Muscle layer of colon (tissue), 2 donors: Measurements from ENCODE around the gene ADGRD1.
"Not testable (repeated sequence)": the region's sequence is repeated elsewhere in the genome, so short reads cannot be mapped to it uniquely, and the experiment has no call there.

Source experiments
- H3K27ac ChIP-seq: one replicate; pipeline ENCODE4 v1.7.0; 2013; ENCODE audit warnings: low read depth, mild to moderate bottlenecking, low read length, moderate library complexity
- H3K27me3 ChIP-seq, 2 donors: one replicate each; pipeline ENCODE4 v1.7.0; 2013; ENCODE audit warnings: low read length in 2 of 2, mild to moderate bottlenecking in 2 of 2; ENCODE audit not compliant: insufficient read depth in 2 of 2, control insufficient read depth in 1 of 2
- H3K36me3 ChIP-seq: one replicate; pipeline ENCODE4 v1.7.0; 2013; ENCODE audit warnings: mild to moderate bottlenecking, low read length; ENCODE audit not compliant: insufficient read depth
- H3K4me1 ChIP-seq: one replicate; pipeline ENCODE4 v1.7.0; 2013; ENCODE audit warnings: mild to moderate bottlenecking, low read length; ENCODE audit not compliant: insufficient read depth
- H3K4me3 ChIP-seq, 2 donors: one replicate each; pipeline ENCODE4 v1.7.0; 2013; ENCODE audit warnings: low read length in 2 of 2, low read depth in 1 of 2, mild to moderate bottlenecking in 1 of 2, moderate library complexity in 1 of 2
- H3K9ac ChIP-seq: one replicate; pipeline ENCODE4 v1.7.0; 2013; ENCODE audit warnings: low read length
- H3K9me3 ChIP-seq: one replicate; pipeline ENCODE4 v1.7.0; 2013; ENCODE audit warnings: mild to moderate bottlenecking, low read length
- donor health status: abdominal sarcoma.
- donor health status: Adenocarcinoma of cecum.

ADGRD1 gene

DNA sequence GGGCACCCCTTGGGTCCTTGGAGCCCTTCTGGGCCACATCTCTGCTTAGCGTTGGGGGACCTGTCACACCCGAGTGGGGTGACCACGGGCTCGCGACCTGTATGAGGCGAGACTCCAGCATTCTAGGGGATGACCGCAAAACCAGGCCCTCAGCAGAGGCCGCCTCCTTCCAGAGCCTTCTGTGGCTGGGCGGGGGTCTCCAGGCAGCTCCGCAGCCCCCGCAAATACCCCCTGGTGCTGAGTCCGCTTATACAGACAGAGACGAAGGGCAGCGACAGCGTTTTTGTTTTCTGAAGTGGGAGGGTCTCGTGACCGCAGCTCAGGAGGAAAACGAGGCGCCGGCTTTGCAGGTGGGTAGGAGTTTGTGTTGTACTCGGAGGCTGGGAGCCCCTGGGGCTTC, 116.4 kb downstream of the ADGRD1 start:
- H3K9ac ChIP-seq = not testable (repeated sequence)

DNA sequence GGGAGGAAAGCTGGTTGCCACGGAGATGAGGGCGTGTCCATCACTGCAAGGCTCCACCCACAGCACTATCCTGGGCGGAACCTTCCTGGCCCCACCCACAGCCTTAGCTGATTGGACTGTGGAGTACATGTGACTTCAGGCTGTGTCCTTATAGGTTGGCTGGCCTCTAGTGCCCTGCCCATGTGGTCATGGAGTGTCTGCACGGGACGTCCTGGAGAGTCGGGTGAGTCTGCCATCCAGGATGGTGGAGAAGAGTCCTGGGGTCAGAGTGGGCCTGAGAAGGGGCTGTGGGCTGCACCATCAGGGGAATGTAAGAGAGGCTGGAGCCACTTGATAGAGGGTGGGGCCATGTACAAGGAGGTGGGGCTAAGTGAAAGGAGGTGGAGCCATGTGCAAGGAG, 117.0 kb downstream of the ADGRD1 start:
- not testable (repeated sequence) for H3K9ac ChIP-seq, H3K9me3 ChIP-seq, H3K4me3 ChIP-seq, H3K27ac ChIP-seq, H3K27me3 ChIP-seq, H3K36me3 ChIP-seq
- peaks cover 14% of the 10 kb centered on the region for H3K4me1 ChIP-seq

More for the DNA sequence above, 116.4 kb downstream of the ADGRD1 start:
- not testable (repeated sequence) for H3K27me3 ChIP-seq, H3K27ac ChIP-seq, H3K36me3 ChIP-seq, H3K4me3 ChIP-seq, H3K9me3 ChIP-seq
- H3K4me1 ChIP-seq = peaks cover 14% of the 10 kb centered on the region

- H3K9ac ChIP-seq, H3K4me3 ChIP-seq, H3K36me3 ChIP-seq, H3K27me3 ChIP-seq, H3K9me3 ChIP-seq, H3K27ac ChIP-seq: not testable (repeated sequence)
- peaks cover 14% of the 10 kb centered on the region for H3K4me1 ChIP-seq
Observed at GRCh38 chr12:131071234-131071820, 117.6 kb downstream of the ADGRD1 start.

GRCh38 chr12:131071950-131072349, 118.2 kb downstream of the ADGRD1 start:
- H3K9me3 ChIP-seq = not testable (repeated sequence)

DNA sequence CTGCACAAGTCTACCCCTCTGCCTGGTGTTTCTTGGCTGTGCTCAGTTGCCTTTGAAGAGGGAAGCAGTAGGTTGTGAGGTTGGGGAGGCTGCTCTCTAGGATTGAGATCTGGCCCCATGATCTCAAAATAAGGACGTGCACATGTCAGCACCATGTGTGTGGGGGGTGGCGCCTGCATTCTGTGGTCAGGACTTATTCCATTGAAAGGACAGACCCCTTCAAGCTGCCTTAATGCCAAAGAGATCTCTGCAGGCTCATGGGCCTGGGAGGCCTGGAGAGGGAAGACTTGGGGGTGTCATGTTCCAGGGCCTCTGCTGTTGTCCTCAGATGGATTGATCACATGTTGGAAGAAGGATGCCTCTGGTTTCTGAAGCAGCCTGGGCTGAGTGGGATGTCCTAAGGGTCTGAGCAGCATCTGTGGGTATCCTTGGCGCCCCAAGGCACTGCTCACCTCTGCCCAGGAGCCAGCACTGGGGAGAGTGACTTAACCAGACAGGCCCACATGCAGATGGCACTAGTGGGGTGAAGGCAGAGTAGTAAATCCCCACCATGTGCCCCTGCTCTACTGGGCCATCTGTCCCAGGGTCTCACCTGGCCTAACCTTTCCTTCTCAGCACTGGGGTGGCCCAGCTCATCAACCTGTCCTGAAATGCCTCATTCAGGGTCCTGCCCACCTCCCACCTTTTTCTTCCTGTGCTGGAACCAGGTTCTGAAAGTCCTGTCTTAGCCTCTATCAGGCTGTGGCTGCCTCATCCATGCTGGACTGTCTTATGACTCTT, 118.9 kb downstream of the ADGRD1 start:
- H3K27ac ChIP-seq = no peak overlapping the region
- H3K9ac ChIP-seq = no peak overlapping the region
- H3K9me3 ChIP-seq = no peaks in the 10 kb centered on the region
- no peak overlapping the region for H3K4me3 ChIP-seq
- H3K36me3 ChIP-seq = no peaks in the 10 kb centered on the region
- H3K27me3 ChIP-seq = no peaks in the 10 kb centered on the region
- peaks cover 14% of the 10 kb centered on the region for H3K4me1 ChIP-seq

More at GRCh38 chr12:131071950-131072349, 118.2 kb downstream of the ADGRD1 start:
- H3K4me1 ChIP-seq = peaks cover 14% of the 10 kb centered on the region
- H3K27me3 ChIP-seq, H3K9ac ChIP-seq, H3K27ac ChIP-seq, H3K4me3 ChIP-seq, H3K36me3 ChIP-seq: not testable (repeated sequence)

- no peaks in the 10 kb centered on the region for H3K36me3 ChIP-seq
Observed at GRCh38 chr12:131074221-131075083, 120.7 kb downstream of the ADGRD1 start.

DNA sequence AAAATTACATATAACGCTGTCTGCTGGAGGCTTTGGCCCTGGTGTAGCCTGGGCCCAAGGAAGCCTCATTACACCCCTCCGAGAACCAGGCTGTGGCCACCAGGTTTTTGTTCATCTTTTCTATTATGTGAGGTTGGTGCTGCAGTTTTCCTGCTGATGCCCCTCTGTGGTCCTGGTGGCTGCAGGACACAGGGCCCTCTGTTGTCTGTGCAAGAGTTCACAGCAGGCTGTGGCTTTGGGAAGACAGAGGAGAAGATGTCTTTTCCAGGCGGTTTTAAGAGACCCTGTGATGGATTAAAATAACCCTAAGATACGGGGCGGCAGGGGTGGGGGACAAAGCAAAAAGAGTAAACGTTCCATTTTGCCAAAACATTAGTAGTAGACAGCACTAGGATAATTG, 121.5 kb downstream of the ADGRD1 start:
- no peak overlapping the region for H3K4me3 ChIP-seq
- H3K27ac ChIP-seq = no peak overlapping the region
- no peaks in the 10 kb centered on the region for H3K36me3 ChIP-seq
- H3K9me3 ChIP-seq = no peaks in the 10 kb centered on the region
- H3K27me3 ChIP-seq = no peaks in the 10 kb centered on the region
- H3K4me1 ChIP-seq = no peaks in the 10 kb centered on the region
- H3K9ac ChIP-seq = no peak overlapping the region

More at GRCh38 chr12:131074221-131075083, 120.7 kb downstream of the ADGRD1 start:
- H3K27me3 ChIP-seq = no peaks in the 10 kb centered on the region
- no peak overlapping the region for H3K27ac ChIP-seq
- no peak overlapping the region for H3K4me3 ChIP-seq
- no peaks in the 10 kb centered on the region for H3K9me3 ChIP-seq
- H3K4me1 ChIP-seq = no peaks in the 10 kb centered on the region
- H3K9ac ChIP-seq = no peak overlapping the region

DNA sequence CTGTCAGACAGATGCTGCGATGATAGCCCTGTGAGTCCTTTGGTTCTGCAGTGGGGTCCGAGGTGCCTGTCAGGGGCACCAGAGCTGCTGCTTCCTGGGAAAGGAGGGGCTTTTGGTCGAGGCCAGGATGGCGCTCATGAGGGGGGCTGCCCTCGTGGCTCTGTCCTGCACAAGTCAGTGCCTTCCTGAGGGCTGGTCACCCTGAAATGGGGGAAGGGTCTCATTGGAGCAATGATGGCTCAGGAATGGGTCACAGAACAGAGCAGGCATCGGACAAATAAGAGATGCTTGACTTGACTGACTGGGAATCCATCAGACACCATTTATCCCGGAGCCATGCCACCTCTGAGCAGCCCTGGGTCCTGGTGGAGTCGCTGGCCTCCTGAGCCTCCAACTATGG, 121.9 kb downstream of the ADGRD1 start:
- Histone ChIP-seq H3K27me3 (no peaks in the 10 kb centered on the region), H3K9me3 (no peaks in the 10 kb centered on the region), H3K27ac (no peak overlapping the region)

DNA sequence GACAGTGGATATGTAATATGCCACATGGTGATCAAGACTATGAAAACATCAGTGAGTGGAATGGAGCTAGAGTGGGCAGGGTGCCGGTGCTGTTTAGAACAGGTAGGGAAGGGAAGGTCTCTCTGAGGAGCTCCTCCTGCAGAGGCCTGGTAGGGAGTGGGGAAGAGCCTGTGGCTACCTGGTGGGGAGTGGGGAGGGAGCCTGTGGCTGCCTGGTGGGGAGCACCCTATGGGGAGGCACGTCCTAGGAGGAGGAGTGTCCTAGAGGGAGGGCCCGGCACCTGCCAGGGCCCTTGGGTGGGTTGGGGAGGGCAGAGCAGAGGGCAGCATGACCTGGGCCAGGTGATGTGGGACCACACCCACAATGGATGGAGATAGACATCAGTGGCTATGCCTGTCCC, 122.6 kb downstream of the ADGRD1 start:
- no peak overlapping the region for H3K27ac ChIP-seq
- H3K36me3 ChIP-seq = no peaks in the 10 kb centered on the region
- H3K27me3 ChIP-seq = no peaks in the 10 kb centered on the region
- no peak overlapping the region for H3K4me3 ChIP-seq
- no peaks in the 10 kb centered on the region for H3K4me1 ChIP-seq
- no peak overlapping the region for H3K9ac ChIP-seq
- H3K9me3 ChIP-seq = no peaks in the 10 kb centered on the region

More for the DNA sequence above, 121.9 kb downstream of the ADGRD1 start:
- no peak overlapping the region for H3K9ac ChIP-seq
- H3K36me3 ChIP-seq = no peaks in the 10 kb centered on the region
- no peak overlapping the region for H3K4me3 ChIP-seq
- H3K4me1 ChIP-seq = no peaks in the 10 kb centered on the region

GRCh38 chr12:131076791-131077747, 123.4 kb downstream of the ADGRD1 start:
- no peaks in the 10 kb centered on the region for H3K27me3 ChIP-seq
- no peak overlapping the region for H3K27ac ChIP-seq
- no peak overlapping the region for H3K9ac ChIP-seq
- no peaks in the 10 kb centered on the region for H3K4me1 ChIP-seq
- no peaks in the 10 kb centered on the region for H3K36me3 ChIP-seq
- H3K4me3 ChIP-seq = no peak overlapping the region
- no peaks in the 10 kb centered on the region for H3K9me3 ChIP-seq
